DMS53 (cell line): ENCODE data around the gene OAS2.

ENCODE experiments used
- DNase-seq: peaks from one replicate; lab custom pipeline; 2025; lab: John Stamatoyannopoulos, UW

OAS2 gene

GRCh38 chr12:112978163-112979040, at the start of gene OAS2:
OAS2 (plus strand) TSS chr12:112978519; CDS start chr12:112978609, 90 bp downstream.
- DNase-seq: peak; percentile 27

- no peak for DNase-seq
Observed at GRCh38 chr12:112928978-112929377, 49.3 kb upstream of the OAS2 start.

DNA sequence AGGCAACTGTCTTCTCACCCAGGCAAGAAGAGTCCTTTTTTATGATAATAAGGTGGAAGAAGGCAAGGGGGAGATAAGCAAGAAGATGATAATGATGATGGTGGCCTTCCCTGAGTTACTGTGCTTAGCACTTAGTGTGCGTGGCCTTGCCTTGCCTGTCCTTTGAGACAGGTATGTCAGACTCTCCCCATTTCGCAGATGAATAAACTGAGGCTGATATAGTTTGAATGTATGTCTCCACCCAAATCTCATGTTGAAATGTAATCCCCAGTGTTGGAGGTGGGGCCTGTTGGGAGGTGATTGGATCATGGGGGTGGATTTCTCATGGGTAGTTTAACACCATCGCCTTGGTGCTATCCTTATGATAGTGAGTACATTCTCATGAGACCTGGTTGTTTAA, 48.6 kb upstream of the OAS2 start:
- DNase-seq: no peak

- DNase-seq: no peak
Observed at GRCh38 chr12:112930350-112930749, 48.0 kb upstream of the OAS2 start.

DNA sequence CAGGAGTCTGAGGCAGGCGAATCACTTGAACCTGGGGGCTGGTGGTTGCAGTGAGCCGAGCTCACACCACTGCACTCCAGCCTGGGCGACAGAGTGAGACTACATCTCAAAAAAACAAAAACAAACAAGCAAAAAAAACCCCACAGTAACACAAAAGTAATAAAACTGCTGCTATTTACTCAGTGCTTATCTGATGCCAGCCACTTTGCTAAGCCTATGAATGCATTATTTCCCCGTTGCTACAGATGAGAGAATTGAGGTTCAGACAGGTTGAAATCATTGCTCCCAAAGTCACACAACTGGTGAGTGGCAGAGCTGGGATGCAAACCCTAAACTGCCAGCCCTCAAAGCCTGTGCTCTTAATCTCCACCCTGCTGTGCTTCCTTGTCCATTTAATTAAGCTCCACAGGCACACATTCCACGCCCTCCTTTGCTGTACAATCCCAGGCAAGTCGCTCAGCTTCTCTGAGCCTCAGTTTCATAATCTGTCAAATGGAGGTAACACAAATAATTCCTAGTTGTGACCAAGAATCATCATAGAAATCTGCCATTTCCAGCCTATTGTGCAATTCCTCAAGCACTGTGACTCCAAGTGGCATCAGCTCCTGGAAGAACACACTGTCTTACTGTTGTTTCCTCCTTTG, 45.7 kb upstream of the OAS2 start:
- DNase-seq: peak; percentile 33

DNA sequence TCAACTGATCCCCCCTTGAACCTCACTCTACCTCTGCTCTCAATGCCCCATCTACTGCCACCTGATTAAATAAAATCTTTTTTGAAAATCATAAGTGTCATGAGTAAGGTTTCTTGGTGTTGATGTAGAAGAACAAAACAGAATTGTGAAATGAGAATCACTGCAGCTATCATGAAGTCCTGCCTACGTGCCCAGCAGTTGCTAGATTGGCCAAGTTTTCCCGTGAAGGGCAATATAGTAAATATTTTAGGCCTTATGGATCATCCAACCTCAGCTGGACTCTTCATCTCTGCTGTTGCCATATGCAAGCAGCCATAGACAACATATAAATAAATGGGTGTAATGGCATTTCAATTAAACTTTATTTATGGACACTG, 45.2 kb upstream of the OAS2 start:
- no peak for DNase-seq

GRCh38 chr12:112936264-112936663, 42.1 kb upstream of the OAS2 start:
- DNase-seq: no peak

DNA sequence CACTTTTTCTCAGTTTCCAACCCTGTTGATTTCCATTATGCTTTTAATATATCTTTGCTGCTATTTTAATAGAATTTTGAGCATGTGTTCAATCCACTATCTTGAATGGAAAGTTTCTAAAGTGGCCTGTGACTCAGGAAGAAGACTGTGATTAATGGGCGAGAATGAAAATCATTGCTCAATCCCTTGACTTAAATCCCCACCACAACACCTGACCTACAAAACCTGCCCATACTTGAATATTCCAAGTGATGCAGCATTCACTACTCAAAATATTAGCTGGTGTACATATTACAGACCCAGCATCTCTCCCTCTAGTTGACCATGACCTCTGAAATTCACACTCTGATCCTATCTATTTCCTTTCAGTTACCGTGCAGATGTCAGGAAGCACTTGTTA, 41.4 kb upstream of the OAS2 start:
- peak; percentile 58 for DNase-seq

DNA sequence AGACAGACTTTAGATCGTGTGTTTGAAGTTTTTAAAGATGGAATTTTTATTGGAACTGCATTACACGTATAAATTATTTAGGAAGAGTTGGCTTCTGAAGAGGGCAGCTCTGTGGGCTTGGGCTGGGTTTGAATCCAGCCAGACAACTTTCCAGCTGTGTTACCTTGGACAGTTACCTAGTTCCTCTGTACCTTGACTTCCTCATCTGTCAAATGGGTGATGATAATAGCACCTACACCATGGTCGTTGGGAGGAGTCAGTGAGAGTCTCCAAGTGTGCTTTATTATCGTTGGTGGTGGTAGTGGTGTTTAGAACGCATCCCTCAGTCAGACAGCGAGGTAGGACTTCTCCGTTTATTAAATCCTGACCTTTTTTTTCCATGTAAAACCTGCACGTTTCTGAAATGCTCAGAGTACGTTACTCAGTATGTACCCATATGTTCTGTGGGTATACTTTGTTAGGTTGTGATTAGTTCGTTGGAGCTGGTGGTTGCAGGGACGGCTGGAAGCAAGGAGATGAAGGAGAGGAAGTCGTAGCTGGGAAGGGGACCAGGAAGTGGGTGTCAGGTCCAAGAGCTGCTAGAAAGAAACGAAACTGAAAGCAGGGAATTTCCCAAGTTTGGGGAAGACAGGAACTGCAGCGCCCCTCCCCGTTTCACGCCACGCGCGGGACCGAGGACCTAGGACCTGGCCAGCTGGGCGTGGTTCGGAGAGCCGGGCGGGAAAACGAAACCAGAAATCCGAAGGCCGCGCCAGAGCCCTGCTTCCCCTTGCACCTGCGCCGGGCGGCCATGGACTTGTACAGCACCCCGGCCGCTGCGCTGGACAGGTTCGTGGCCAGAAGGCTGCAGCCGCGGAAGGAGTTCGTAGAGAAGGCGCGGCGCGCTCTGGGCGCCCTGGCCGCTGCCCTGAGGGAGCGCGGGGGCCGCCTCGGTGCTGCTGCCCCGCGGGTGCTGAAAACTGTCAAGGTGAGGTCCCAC, 40.3 kb upstream of the OAS2 start, which contains the start of gene OAS3:
TSS of gene OAS3 (plus strand) at position 734 of the 979 bp plus-strand sequence. CDS start at position 791, 57 bp downstream.
- peak; percentile 96 for DNase-seq

DNA sequence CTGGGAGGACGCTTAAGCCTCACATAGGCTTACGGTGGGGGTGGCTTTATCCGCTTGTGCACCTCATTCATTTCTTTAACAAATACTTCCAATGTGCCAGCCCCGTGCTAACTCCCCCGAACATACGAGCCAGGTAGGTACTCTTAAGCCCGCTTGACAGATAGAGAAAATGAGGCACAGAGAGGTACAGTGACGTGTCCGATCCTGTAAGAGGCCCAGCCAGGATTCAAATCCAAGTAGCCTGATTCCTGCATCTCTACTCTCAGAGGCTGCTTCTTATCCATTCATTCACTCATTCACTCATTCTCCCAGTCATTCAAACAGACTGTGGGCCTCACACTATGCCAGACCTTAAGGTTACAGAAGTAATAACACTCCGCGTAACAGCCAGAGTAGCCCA, 39.6 kb upstream of the OAS2 start:
- peak; percentile 65 for DNase-seq

GRCh38 chr12:112939761-112940381, 38.4 kb upstream of the OAS2 start:
- DNase-seq: no peak

DNA sequence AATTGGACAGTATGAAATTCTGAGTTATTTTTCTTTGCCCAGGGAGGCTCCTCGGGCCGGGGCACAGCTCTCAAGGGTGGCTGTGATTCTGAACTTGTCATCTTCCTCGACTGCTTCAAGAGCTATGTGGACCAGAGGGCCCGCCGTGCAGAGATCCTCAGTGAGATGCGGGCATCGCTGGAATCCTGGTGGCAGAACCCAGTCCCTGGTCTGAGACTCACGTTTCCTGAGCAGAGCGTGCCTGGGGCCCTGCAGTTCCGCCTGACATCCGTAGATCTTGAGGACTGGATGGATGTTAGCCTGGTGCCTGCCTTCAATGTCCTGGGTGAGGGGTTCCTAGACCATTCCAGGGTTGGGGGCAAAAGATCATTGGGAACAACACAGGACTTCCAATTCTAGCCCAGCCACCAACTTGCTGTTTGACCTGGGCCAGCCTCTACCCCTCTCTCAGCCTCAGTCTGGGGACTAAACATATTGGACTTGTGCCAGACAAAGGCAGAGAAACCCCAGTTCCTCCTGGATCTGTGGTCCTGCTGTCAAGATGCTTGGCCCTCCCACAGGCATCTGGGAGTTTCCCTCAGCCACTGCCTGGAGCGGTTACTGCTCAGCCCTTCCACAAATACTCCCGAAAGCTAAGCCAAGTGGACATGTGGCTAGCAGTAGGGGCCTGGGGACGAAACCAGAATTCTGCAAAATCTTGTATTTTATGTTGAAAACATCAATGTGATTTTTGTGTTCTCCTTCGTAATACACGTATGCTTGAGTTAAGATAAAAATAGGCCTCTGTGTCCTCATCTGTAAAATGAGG, 36.6 kb upstream of the OAS2 start:
- DNase-seq: no peak

GRCh38 chr12:112942572-112942971, 35.7 kb upstream of the OAS2 start:
- DNase-seq: no peak

GRCh38 chr12:112944024-112944690, 34.2 kb upstream of the OAS2 start:
- no peak for DNase-seq

GRCh38 chr12:112945515-112945914, 32.8 kb upstream of the OAS2 start:
- no peak for DNase-seq

DNA sequence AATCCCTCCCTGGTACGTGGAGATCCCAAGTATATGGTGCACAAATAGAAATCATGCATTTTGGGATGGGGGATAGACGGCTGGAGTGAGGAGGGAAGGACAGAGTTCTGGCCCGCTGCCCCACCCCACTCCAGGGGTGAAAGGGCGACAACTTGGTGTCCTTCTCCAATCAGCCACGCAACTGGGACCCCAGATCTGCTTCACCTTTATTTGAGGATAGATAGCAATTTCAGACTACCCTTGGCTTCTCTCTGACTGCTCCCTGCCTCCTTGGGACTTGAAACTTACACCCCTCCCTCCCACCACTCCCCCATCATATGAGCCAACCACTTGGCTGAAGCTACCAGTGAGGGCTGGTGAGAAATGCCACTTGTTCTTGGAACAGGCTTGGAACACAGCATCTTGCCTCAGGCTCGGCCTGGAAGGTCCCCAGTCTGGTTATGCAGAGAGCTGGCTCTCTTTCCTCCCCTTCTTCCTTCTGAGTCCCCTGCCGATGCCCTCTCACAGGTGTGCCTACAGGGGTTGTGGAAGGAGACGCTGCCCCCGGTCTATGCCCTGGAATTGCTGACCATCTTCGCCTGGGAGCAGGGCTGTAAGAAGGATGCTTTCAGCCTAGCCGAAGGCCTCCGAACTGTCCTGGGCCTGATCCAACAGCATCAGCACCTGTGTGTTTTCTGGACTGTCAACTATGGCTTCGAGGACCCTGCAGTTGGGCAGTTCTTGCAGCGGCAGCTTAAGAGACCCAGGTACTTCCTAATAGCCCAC, 31.9 kb upstream of the OAS2 start:
- no peak for DNase-seq

DNA sequence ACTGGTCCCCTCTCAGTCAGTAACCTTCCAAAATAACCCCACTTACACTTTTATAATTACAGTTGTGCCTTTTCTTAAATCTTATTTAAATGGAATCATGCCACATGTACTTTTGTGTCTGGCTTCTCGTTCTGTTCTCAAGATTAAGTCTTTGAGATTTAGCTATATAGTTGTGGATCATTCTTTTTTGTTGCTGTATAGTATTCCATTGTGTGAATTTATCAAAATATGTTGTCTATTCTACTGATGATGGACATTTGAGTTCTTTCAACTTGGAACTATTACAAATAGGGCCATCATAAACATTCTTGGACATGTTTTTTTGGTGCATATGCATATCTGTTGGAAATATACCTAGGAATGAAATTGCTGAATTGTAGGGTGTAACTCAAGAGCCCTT, 31.0 kb upstream of the OAS2 start:
- no peak for DNase-seq

DNA sequence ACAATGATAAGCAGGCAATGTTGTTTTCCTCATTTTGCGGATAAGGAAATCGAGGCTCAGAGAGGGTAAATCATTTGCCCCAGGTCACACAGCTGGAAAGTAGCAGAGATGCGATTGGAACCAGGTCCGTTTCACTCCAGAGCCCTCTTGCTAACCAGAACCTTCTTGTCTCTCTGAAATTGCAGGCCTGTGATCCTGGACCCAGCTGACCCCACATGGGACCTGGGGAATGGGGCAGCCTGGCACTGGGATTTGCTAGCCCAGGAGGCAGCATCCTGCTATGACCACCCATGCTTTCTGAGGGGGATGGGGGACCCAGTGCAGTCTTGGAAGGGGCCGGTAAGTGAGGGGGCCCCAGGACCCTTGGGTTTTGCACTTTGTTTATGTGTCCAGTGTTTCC, 30.6 kb upstream of the OAS2 start:
- no peak for DNase-seq

DNA sequence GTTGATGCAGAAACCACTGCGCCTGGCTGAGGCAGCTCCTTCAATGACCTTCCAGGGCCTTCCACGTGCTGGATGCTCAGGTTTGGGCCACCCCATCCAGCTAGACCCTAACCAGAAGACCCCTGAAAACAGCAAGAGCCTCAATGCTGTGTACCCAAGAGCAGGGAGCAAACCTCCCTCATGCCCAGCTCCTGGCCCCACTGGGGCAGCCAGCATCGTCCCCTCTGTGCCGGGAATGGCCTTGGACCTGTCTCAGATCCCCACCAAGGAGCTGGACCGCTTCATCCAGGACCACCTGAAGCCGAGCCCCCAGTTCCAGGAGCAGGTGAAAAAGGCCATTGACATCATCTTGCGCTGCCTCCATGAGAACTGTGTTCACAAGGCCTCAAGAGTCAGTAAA, 29.5 kb upstream of the OAS2 start:
- DNase-seq: no peak

DNA sequence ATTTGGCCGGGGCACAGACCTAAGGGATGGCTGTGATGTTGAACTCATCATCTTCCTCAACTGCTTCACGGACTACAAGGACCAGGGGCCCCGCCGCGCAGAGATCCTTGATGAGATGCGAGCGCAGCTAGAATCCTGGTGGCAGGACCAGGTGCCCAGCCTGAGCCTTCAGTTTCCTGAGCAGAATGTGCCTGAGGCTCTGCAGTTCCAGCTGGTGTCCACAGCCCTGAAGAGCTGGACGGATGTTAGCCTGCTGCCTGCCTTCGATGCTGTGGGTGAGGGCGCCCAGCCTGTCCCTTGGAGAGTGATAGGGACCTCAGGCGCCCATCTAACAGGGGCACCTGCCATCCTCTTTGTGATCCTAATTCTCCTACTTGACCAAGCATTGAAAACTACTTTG, 27.6 kb upstream of the OAS2 start:
- DNase-seq: no peak
